Left ventricle myocardium inferior (tissue), 1 donor: ENCODE results near the gene PPCS. TPM values are rescaled to one million over a fixed set of nuclear protein-coding genes. Genes with fewer than 3 reads are reported as not detected.
"Not testable (repeated sequence)": the region's sequence is repeated elsewhere in the genome, so short reads cannot be mapped to it uniquely, and the experiment has no call there.

ENCODE experiments used
- DNase-seq: peaks from one replicate; pipeline ENCODE4 v3.0.0-alpha.2; 2020
- H3K27ac ChIP-seq: fragments of 200-600 bp; replicated peaks from 2 replicates; pipeline ENCODE4 v1.8.0; 2021
- H3K27me3 ChIP-seq: fragments of 200-600 bp; 2 replicates; pipeline ENCODE4 v1.8.0; 2021; ENCODE audit warnings: low read depth
- H3K36me3 ChIP-seq: fragments of 200-600 bp; 2 replicates; pipeline ENCODE4 v1.8.0; 2021
- H3K4me1 ChIP-seq: fragments of 200-600 bp; 2 replicates; pipeline ENCODE4 v1.8.0; 2021
- H3K4me3 ChIP-seq: fragments of 200-600 bp; 2 replicates; pipeline ENCODE4 v1.8.0; 2021; ENCODE audit warnings: mild to moderate bottlenecking, moderate library complexity
- H3K9me3 ChIP-seq: fragments of 200-600 bp; replicated peaks from 2 replicates; pipeline ENCODE4 v1.8.0; 2021
- intact Hi-C: fragments of 100-400 bp; cut with micrococcal nuclease; formaldehyde crosslinking; loops from one replicate; pipeline ENCODE4 v1.11.0; 2022
- total RNA-seq: library from RNA; stranded (reverse); fragmentation: NEBNext Ultra II Directional; extraction: Animal tissue kit (Norgen Biotek cat#: 25700); gene quantifications from one replicate; pipeline ENCODE4 v1.2.1, GENCODE V29; 2021
- TF ChIP-seq, protein P1 (sequence below): fragments of 200-600 bp; IDR thresholded peaks from 2 replicates; pipeline ENCODE4 v1.8.0; 2021; ENCODE audit warnings: antibody characterized with exemption, mild to moderate bottlenecking, borderline replicate concordance
- donor health status: DM: no; HTN: yes; CAD: no; lungs with severe emphysema.

Gene PPCS
- total RNA-seq, 1 donor from 2014 or later: 33.9 TPM

GRCh38 chr1:42476605-42477004 is 20.3 kb downstream of the PPCS start:
- peaks cover 7% of the 10 kb centered on the region for H3K36me3 ChIP-seq
- no peaks in the 10 kb centered on the region for H3K4me1 ChIP-seq
- intact Hi-C loops: no loop called here
- H3K27ac ChIP-seq: no peak overlapping the region
- no peak for DNase-seq
- H3K4me3 ChIP-seq: no peak overlapping the region
- no peaks in the 10 kb centered on the region for H3K27me3 ChIP-seq
- TF ChIP-seq, protein P1, sequence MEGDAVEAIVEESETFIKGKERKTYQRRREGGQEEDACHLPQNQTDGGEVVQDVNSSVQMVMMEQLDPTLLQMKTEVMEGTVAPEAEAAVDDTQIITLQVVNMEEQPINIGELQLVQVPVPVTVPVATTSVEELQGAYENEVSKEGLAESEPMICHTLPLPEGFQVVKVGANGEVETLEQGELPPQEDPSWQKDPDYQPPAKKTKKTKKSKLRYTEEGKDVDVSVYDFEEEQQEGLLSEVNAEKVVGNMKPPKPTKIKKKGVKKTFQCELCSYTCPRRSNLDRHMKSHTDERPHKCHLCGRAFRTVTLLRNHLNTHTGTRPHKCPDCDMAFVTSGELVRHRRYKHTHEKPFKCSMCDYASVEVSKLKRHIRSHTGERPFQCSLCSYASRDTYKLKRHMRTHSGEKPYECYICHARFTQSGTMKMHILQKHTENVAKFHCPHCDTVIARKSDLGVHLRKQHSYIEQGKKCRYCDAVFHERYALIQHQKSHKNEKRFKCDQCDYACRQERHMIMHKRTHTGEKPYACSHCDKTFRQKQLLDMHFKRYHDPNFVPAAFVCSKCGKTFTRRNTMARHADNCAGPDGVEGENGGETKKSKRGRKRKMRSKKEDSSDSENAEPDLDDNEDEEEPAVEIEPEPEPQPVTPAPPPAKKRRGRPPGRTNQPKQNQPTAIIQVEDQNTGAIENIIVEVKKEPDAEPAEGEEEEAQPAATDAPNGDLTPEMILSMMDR: no peak
- H3K9me3 ChIP-seq: no peaks in the 10 kb centered on the region

- H3K4me1 ChIP-seq, H3K36me3 ChIP-seq, intact Hi-C loops: not testable (repeated sequence)
These were observed 21.0 kb downstream of the PPCS start for GRCh38 chr1:42477354-42477753.

GRCh38 chr1:42477775-42478174 is 21.4 kb downstream of the PPCS start:
- Histone ChIP-seq H3K36me3 (peaks cover 9% of the 10 kb centered on the region), H3K4me1 (no peaks in the 10 kb centered on the region), H3K9me3 (no peaks in the 10 kb centered on the region), H3K27ac (no peak overlapping the region), H3K27me3 (no peaks in the 10 kb centered on the region), H3K4me3 (no peak overlapping the region)
- no peak for DNase-seq
- intact Hi-C loops: no loop called here
- TF ChIP-seq, protein P1: no peak

More at GRCh38 chr1:42477354-42477753, 21.0 kb downstream of the PPCS start:
- not testable (repeated sequence) for DNase-seq, H3K4me3 ChIP-seq, H3K9me3 ChIP-seq, H3K27me3 ChIP-seq, H3K27ac ChIP-seq

GRCh38 chr1:42479621-42480020 is 23.3 kb downstream of the PPCS start:
- Histone ChIP-seq H3K4me1 (no peaks in the 10 kb centered on the region), H3K4me3 (no peak overlapping the region), H3K36me3 (peaks cover 18% of the 10 kb centered on the region), H3K27me3 (no peaks in the 10 kb centered on the region), H3K9me3 (no peaks in the 10 kb centered on the region), H3K27ac (no peak overlapping the region)
- intact Hi-C loops: no loop called here
- no peak for DNase-seq
- TF ChIP-seq, protein P1: no peak

DNA sequence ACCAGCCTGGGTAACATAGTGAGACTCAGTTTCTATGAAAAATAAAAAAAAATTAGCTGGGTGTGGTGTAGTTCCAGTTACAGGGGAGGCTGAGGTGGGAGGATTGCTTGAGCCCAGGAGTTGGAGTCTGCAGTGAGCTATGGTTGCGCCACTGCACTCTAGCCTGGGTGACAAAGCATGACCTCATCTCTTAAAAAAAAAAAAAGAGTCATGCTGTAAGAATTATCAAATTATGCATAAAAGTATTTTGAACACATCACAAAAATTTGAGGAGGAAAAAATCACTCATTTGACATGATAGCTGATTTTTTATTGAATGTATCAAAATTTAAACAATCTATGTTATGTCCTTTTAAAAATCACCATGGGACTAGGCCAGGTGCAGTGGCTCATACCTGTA is 24.6 kb downstream of the PPCS start:
- H3K36me3 ChIP-seq: peaks cover 18% of the 10 kb centered on the region
- H3K4me1 ChIP-seq: no peaks in the 10 kb centered on the region
- H3K9me3 ChIP-seq: no peaks in the 10 kb centered on the region
- no peaks in the 10 kb centered on the region for H3K27me3 ChIP-seq
- no peak for DNase-seq
- TF ChIP-seq, protein P1: no peak
- intact Hi-C loops: no loop called here
- no peak overlapping the region for H3K4me3 ChIP-seq
- no peak overlapping the region for H3K27ac ChIP-seq

DNA sequence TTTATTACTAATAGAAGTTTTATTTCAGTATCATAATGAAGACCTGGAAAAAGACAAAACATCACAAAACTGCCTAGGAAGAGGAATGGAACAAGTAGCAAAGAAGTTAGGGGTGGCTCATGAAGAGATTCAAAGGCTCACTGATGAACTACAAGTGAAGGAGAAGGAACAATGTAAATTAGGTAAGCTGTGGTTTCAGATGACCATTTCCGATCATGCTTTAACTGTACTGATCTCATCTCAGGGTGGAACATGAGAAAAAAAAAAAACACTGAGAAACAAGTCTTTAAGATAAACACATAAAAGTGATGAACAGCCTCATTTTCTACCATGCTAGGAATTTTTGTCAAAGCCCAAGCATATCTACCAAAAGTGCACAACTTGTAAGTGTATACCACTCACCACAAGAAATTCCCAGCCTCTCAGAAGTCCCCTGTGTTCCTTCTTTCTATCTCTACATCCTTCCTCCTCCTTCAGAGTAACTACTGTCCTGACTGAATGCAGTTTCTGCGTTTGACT is 26.4 kb downstream of the PPCS start:
- no peak overlapping the region for H3K27ac ChIP-seq
- intact Hi-C loops: no loop called here
- no peak overlapping the region for H3K4me3 ChIP-seq
- DNase-seq: no peak
- TF ChIP-seq, protein P1: no peak
- peaks cover 18% of the 10 kb centered on the region for H3K36me3 ChIP-seq
- H3K9me3 ChIP-seq: no peaks in the 10 kb centered on the region
- H3K27me3 ChIP-seq: no peaks in the 10 kb centered on the region
- no peaks in the 10 kb centered on the region for H3K4me1 ChIP-seq
